GM18498 (cell line): ENCODE measurements around the gene ASXL1.
A peak's percentile ranks its signal among the peaks of the same experiment; 100 is the strongest.
"Not testable (repeated sequence)": the region's sequence is repeated elsewhere in the genome, so short reads cannot be mapped to it uniquely, and the experiment has no call there.

ENCODE experiments used
- ATAC-seq: cut with Tn5 transposase; IDR thresholded peaks from one replicate; pipeline ENCODE4 v1.9.1; 2021; ENCODE audit warnings: mild to moderate bottlenecking, moderate library complexity; ENCODE audit not compliant: unreplicated experiment

The ASXL1 gene

GRCh38 chr20:32336918-32337347, 21.2 kb upstream of the ASXL1 start:
- ATAC-seq, result no peak

DNA sequence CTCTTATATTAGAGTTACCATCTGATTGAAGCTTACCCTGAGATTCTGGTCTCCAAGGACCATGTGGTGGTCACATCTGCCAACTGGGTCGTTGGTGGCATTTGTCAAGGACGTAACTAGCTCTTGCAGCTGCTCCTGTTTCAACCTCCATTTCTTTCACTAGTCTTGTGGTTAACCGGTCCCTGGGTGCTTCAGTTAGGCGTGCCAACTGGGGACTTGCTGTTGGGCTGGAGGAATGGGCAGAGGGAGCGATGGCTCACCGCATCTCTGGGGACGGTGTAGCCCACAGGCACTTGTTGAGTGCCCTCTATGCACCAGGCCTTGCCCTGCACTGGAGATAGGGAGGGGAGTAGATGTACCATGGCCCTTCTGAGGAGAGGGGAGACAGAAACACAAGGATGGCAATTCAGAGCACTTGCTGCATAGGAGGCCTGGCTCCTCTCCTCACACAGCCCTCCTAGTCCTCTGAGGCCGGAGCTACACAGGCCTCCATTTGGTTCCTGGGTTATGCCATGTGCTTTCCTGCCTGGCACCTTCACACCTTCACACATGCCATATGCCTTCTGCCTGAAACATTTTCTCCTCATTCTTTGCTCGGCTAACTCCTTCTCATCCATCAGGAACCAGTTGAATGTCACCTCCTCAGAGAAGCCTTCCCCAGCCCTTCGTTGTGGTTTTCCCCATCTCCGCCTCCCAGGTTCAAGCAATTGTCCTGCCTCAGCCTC, 20.0 kb upstream of the ASXL1 start:
- no peak for ATAC-seq

GRCh38 chr20:32338665-32339064, 19.5 kb upstream of the ASXL1 start:
- no peak for ATAC-seq

DNA sequence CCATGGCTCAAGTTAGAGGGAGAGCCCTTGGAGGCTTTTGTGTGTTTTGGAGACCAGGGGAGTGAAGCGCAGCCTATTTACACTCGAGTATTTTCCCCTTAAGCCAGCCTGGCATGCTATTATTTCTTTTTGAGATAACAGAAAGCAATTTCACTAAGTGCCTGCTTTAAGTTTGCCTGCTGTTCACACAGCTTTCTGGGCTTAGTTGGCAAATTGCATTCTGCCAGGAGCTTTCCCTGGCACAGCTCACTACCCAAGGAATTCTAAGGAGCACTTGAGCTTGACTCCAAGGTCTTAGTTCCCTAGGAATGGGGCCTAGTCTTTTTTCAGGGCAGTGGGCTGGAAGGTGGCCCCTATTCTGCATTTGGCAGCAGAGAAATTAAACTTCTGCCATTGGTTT, 19.0 kb upstream of the ASXL1 start:
- no peak for ATAC-seq

DNA sequence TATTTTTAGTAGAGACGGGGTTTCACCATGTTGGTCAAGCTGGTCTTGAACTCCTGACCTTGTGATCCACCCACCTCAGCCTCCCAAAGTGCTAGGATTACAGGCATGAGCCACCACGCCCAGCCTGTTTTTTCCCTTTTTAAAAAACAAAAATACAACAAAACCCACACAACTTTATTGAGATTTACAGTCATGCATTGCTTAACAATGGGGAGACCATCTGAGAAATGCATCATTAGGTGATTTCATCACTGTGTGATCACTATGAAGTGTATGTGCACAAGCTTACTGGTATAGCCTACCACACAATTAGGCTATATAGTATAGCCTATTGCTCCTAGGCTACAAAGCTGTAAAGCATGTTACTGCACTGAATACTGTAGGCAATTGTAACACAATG, 17.1 kb upstream of the ASXL1 start:
- ATAC-seq, result not testable (repeated sequence)

DNA sequence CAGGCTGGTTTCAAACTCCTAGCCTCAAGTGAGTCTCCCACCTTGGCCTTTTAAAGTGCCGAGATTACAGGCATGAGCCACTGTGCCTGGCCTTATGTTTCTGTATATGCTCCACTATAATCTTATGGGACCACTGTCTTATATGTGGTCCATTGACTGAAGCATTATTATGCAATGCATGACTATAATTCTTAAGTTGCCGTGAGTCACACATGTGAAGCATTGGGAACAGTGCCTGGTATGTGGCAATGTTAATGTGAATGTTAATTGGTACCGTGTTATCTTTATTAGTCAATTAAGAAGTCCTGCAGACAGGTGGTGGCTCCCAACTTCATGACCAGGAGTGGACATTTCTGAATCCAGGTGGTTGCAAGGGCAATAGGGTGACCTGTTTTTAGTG, 14.7 kb upstream of the ASXL1 start:
- ATAC-seq, result no peak

GRCh38 chr20:32344835-32345506, 13.2 kb upstream of the ASXL1 start:
- ATAC-seq, result no peak

- ATAC-seq, result no peak
Measured at GRCh38 chr20:32348207-32348606, 9.9 kb upstream of the ASXL1 start.

DNA sequence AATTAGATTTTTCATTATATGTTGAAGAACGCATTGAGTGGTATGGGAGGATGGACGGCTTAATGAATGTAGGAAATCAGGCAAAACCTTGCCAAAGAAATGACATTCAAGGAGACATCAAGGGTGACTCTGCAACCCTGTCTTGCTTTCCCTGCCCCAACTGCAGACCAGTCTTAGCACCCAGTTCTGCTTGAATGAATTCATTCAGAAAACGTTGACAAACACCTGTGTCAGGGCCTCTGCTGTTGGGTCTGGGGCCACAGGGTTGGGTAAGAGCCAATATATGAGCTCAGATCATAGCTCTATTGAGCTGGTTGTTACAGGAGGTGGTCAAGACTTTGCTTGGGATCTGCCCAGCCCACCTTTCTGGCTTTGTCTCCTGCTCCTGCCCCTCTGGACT, 7.7 kb upstream of the ASXL1 start:
- ATAC-seq, result no peak

- no peak for ATAC-seq
Measured at GRCh38 chr20:32352121-32352720, 5.9 kb upstream of the ASXL1 start.

GRCh38 chr20:32353848-32354496, 4.2 kb upstream of the ASXL1 start:
- no peak for ATAC-seq

DNA sequence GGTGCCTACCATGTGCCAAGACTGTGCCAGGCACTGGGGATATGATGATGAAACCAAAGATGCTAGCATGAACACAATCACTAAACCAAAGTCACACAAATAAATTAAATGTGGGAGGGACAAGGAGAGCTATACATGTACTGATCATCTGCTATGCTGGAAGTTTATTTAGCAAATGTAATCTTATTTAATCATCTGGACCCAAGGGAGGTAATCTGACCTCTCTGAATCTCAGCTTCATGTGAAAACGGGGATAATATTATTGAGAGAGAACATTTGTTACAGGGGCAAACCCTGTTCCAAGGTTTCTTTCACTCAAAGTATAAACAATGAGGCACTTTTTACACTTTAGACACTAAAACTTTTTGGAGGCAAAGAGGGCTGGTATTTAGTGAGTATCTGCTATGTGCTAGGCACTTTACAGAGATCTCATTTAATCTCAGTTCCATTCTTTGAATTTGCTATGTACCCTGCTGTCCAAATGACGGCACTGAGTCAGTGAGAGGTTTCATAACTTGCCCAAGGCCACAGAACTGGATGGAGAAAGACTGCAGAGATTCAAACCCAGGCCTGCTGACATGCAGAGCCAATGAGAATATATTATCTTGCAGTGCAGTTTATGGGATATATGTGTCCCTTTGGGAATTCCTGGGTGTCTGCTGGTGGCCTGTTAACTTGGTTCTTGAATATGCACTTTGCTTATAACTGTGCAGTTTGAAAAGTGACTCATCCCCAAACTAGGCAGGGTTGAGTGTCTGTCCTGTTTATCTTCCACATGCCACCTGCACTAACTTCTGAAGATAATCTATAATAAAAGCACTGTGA, 3.3 kb upstream of the ASXL1 start:
- ATAC-seq, result no peak

DNA sequence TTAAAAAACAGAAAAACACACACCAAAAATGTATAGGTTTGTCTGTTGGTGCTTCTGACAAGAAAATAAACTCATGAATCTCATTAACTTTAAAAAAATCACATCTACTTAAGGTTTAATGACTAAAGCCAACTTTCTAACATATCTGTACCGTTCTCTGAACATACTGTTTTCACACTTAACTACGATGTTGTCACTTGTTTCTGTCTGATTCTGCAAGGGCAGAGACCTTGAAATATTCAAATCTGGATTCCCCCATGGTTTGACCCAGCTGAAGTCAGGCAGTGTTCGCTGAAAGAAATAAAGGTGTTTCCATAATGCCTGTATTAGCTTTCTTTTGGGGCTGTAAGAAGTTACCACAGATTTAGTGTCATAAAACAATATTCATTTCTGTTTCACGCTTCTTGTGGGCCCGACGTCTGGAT, 2.7 kb upstream of the ASXL1 start:
- no peak for ATAC-seq

- not testable (repeated sequence) for ATAC-seq
Measured at GRCh38 chr20:32355907-32356621, 2.1 kb upstream of the ASXL1 start.

- ATAC-seq, result no peak
Measured at GRCh38 chr20:32356622-32357374, 1.3 kb upstream of the ASXL1 start.

DNA sequence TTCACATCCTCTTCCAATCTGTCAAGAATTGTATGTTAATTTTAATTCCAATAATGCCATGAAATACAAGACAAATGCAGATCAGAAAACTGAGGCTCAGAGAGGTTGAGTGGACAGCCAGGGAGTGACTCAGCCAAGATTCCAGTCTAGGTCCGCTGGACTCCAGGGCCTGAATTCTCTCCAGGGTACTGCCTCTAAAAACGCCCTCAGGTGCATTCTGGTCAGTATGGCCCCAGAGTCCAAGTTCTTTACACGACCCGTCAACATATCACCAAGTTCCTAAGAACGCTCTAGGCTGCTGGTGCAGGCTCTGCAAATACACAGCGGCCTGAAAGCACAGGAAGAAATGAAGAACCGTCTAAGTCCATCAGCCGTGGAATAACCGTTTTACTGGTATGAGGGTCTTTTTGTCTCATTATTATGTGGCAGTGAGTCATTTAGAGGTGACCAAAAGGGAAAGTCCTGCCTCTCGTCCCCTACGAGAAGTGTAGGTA, 709 bp upstream of the ASXL1 start:
- ATAC-seq, result no peak

GRCh38 chr20:32358632-32358882, 426 bp downstream of the ASXL1 start:
- no peak for ATAC-seq

- peak; percentile 29 for ATAC-seq
Measured at GRCh38 chr20:32358883-32359632, 927 bp downstream of the ASXL1 start.
